ENCODE measurements around the gene STAC3. TPM values are rescaled to one million over a fixed set of nuclear protein-coding genes. Genes with fewer than 3 reads are reported as not detected.
A peak's percentile ranks its signal among the peaks of the same experiment; 100 is the strongest.

Gene STAC3
- total and polyA plus RNA-seq, 2 of the 13 experiments (the other 11 are each of a cell fraction or from before 2014, with no cell fraction given) = 0.18 to 0.22 TPM

DNA sequence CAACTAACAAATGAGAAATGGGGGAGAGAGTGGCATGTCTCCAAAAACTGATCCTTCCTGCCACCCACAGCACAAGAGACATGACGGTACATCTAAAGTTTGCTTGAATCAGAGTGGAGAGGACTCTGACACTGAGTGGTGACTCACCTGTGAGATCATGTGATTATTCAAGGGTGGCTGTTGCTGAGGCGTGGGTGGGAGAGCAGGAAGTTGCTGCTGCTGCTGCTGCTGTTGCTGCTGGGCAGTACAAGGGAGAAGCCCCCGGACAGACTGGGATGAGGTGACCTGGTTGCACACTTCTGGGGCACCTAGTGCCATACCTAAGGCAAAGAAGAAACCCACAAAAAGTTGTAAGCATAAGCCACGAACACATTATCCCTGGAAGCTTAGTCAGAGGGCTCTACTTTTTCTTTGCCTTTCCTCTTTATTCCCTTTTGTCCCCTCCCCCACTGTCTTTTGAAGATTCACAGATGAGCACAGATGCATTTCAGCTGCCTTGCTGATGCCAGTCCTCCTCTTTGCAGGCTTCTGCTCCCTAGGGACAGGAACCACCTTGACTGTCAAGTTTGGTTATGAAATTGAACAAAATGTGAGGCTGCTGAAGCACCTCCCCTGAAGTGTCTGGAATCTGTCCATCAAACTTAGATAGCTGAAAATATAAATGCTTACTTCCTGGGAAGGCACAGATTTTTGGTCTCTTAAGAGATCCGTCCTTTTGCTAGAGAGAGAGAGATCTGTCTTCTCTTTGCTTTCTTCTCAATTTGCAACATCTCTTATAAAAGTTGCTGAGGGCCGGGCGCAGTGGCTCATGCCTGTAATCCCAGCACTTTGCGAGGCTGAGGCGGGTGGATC, 29.4 kb upstream of the STAC3 start (continued):
- TF ChIP-seq, protein P1, sequence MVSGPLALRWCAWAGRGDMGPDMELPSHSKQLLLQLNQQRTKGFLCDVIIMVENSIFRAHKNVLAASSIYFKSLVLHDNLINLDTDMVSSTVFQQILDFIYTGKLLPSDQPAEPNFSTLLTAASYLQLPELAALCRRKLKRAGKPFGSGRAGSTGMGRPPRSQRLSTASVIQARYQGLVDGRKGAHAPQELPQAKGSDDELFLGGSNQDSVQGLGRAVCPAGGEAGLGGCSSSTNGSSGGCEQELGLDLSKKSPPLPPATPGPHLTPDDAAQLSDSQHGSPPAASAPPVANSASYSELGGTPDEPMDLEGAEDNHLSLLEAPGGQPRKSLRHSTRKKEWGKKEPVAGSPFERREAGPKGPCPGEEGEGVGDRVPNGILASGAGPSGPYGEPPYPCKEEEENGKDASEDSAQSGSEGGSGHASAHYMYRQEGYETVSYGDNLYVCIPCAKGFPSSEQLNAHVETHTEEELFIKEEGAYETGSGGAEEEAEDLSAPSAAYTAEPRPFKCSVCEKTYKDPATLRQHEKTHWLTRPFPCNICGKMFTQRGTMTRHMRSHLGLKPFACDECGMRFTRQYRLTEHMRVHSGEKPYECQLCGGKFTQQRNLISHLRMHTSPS (CRISPR knock-in tag; IDR thresholded peaks at IDR 0.05; ENCODE audit: low read depth) = no peak
- TF ChIP-seq, protein P2, sequence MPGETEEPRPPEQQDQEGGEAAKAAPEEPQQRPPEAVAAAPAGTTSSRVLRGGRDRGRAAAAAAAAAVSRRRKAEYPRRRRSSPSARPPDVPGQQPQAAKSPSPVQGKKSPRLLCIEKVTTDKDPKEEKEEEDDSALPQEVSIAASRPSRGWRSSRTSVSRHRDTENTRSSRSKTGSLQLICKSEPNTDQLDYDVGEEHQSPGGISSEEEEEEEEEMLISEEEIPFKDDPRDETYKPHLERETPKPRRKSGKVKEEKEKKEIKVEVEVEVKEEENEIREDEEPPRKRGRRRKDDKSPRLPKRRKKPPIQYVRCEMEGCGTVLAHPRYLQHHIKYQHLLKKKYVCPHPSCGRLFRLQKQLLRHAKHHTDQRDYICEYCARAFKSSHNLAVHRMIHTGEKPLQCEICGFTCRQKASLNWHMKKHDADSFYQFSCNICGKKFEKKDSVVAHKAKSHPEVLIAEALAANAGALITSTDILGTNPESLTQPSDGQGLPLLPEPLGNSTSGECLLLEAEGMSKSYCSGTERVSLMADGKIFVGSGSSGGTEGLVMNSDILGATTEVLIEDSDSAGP (CRISPR knock-in tag; IDR thresholded peaks at IDR 0.05; ENCODE audit: borderline replicate concordance) = 0 out of 2 replicates have a peak, but pooled peaks have one; percentile 16
- no peak for TF ChIP-seq ZNF720 (CRISPR knock-in tag; IDR thresholded peaks at IDR 0.05)
- 0 out of 2 replicates have a peak, but pooled peaks have one; percentile 27 for TF ChIP-seq HNF4A (CRISPR knock-in tag; IDR thresholded peaks at IDR 0.05)
- TF ChIP-seq RFXAP (CRISPR knock-in tag; IDR thresholded peaks at IDR 0.05; ENCODE audit: borderline replicate concordance) = peak; percentile 80
- TF ChIP-seq ETV5 (CRISPR knock-in tag; IDR thresholded peaks at IDR 0.05; ENCODE audit: borderline replicate concordance) = peak; percentile 48; the same call in 1 of the 2 replicates
- TF ChIP-seq FLYWCH1 (CRISPR knock-in tag; IDR thresholded peaks at IDR 0.05) = no peak
- TF ChIP-seq ZNF552 (CRISPR knock-in tag; IDR thresholded peaks at IDR 0.05; ENCODE audit: borderline replicate concordance) = no peak
- TF ChIP-seq NFATC3 (CRISPR knock-in tag; IDR thresholded peaks at IDR 0.05) = no peak
- TF ChIP-seq, protein P3, sequence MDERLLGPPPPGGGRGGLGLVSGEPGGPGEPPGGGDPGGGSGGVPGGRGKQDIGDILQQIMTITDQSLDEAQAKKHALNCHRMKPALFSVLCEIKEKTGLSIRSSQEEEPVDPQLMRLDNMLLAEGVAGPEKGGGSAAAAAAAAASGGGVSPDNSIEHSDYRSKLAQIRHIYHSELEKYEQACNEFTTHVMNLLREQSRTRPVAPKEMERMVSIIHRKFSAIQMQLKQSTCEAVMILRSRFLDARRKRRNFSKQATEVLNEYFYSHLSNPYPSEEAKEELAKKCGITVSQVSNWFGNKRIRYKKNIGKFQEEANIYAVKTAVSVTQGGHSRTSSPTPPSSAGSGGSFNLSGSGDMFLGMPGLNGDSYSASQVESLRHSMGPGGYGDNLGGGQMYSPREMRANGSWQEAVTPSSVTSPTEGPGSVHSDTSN (CRISPR knock-in tag; IDR thresholded peaks at IDR 0.05) = peak; percentile 72
- TF ChIP-seq, protein P4, sequence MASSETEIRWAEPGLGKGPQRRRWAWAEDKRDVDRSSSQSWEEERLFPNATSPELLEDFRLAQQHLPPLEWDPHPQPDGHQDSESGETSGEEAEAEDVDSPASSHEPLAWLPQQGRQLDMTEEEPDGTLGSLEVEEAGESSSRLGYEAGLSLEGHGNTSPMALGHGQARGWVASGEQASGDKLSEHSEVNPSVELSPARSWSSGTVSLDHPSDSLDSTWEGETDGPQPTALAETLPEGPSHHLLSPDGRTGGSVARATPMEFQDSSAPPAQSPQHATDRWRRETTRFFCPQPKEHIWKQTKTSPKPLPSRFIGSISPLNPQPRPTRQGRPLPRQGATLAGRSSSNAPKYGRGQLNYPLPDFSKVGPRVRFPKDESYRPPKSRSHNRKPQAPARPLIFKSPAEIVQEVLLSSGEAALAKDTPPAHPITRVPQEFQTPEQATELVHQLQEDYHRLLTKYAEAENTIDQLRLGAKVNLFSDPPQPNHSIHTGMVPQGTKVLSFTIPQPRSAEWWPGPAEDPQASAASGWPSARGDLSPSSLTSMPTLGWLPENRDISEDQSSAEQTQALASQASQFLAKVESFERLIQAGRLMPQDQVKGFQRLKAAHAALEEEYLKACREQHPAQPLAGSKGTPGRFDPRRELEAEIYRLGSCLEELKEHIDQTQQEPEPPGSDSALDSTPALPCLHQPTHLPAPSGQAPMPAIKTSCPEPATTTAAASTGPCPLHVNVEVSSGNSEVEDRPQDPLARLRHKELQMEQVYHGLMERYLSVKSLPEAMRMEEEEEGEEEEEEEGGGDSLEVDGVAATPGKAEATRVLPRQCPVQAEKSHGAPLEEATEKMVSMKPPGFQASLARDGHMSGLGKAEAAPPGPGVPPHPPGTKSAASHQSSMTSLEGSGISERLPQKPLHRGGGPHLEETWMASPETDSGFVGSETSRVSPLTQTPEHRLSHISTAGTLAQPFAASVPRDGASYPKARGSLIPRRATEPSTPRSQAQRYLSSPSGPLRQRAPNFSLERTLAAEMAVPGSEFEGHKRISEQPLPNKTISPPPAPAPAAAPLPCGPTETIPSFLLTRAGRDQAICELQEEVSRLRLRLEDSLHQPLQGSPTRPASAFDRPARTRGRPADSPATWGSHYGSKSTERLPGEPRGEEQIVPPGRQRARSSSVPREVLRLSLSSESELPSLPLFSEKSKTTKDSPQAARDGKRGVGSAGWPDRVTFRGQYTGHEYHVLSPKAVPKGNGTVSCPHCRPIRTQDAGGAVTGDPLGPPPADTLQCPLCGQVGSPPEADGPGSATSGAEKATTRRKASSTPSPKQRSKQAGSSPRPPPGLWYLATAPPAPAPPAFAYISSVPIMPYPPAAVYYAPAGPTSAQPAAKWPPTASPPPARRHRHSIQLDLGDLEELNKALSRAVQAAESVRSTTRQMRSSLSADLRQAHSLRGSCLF (CRISPR knock-in tag; IDR thresholded peaks at IDR 0.05; ENCODE audit: borderline replicate concordance) = no peak
- TF ChIP-seq ZC3H13 (CRISPR knock-in tag; IDR thresholded peaks at IDR 0.05) = no peak
- TF ChIP-seq, protein P5, sequence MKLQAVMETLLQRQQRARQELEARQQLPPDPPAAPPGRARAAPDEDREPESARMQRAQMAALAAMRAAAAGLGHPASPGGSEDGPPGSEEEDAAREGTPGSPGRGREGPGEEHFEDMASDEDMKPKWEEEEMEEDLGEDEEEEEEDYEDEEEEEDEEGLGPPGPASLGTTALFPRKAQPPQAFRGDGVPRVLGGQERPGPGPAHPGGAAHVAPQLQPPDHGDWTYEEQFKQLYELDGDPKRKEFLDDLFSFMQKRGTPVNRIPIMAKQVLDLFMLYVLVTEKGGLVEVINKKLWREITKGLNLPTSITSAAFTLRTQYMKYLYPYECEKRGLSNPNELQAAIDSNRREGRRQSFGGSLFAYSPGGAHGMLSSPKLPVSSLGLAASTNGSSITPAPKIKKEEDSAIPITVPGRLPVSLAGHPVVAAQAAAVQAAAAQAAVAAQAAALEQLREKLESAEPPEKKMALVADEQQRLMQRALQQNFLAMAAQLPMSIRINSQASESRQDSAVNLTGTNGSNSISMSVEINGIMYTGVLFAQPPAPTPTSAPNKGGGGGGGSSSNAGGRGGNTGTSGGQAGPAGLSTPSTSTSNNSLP (IDR thresholded peaks at IDR 0.05; ENCODE audit: low read depth, low read length) = no peak
- no peak for TF ChIP-seq MAF1 (CRISPR knock-in tag; IDR thresholded peaks at IDR 0.05; ENCODE audit: borderline replicate concordance)
- TF ChIP-seq JUN (CRISPR knock-in tag; IDR thresholded peaks at IDR 0.05) = peak; percentile 79
- no peak for TF ChIP-seq TEAD3 (CRISPR knock-in tag; optimal IDR thresholded peaks at IDR 0.05; ENCODE audit: borderline replicate concordance)
